Measurements from ENCODE around the gene CCDC157. TPM values are rescaled to one million over a fixed set of nuclear protein-coding genes. Genes with fewer than 3 reads are reported as not detected.

The CCDC157 gene
- total RNA-seq, 2 experiments from 2014 or later: 2.2 to 2.4 TPM

DNA sequence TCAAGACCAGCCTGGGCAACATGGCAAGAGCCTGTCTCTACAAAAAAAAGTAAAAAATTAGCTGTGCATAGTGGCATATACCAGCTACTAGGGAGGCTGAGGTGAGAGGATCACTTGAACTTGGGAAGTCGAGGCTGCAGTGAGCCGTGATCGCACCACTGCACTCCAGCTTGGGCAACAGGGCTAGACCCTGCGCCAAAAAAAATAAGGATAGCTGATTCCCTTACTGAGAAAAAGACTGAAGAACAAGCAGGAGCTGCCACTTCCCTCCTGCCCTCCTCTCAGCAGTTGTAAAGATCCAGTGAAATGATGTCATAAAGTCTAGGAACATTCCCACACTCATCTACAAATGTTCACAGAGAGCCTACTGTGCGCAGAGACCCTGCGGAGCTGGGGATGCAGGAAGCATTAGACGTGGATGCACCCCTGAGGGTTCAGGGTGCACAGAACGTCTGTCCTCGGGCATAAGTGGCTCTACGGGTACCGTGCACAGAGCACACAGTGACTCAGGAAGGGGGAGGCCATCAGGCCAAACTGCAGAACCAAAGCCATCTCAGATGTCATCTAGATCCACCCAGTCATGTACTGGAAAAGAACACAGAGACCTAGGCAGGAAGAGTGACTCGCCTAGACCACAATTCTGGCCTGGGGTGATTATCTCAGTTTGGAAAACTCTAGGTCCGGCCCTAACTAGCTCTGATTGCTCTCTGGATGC, 51.7 kb downstream of the CCDC157 start:
- no peak for DNase-seq
- ChIA-PET CTCF (interaction anchor here (0.9 to 1.6 kb wide), 3 partner anchors 17 to 121 kb away, joined by 3 to 4 read pairs (median 3); no protein-coding TSS in a partner anchor), POLR2A (interaction anchor here (0.9 kb wide), 1 partner anchor 18 kb away, joined by 3 read pairs; no protein-coding TSS in a partner anchor)
- intact Hi-C loops (cut with micrococcal nuclease): no loop called here
- H3K27me3 Mint-ChIP-seq: no peaks in the 10 kb centered on the region
- no peak overlapping the region for H3K27ac Mint-ChIP-seq
- peaks cover 19% of the 10 kb centered on the region for H3K36me3 Mint-ChIP-seq (ENCODE audit: low read depth)
- H3K4me1 Mint-ChIP-seq (ENCODE audit: low read depth): peaks cover 15% of the 10 kb centered on the region
- ATAC-seq: peak; percentile 61
- no peaks in the 10 kb centered on the region for H3K9me3 Mint-ChIP-seq
- H3K4me3 Mint-ChIP-seq: no peak overlapping the region
- TF ChIP-seq, protein P1, sequence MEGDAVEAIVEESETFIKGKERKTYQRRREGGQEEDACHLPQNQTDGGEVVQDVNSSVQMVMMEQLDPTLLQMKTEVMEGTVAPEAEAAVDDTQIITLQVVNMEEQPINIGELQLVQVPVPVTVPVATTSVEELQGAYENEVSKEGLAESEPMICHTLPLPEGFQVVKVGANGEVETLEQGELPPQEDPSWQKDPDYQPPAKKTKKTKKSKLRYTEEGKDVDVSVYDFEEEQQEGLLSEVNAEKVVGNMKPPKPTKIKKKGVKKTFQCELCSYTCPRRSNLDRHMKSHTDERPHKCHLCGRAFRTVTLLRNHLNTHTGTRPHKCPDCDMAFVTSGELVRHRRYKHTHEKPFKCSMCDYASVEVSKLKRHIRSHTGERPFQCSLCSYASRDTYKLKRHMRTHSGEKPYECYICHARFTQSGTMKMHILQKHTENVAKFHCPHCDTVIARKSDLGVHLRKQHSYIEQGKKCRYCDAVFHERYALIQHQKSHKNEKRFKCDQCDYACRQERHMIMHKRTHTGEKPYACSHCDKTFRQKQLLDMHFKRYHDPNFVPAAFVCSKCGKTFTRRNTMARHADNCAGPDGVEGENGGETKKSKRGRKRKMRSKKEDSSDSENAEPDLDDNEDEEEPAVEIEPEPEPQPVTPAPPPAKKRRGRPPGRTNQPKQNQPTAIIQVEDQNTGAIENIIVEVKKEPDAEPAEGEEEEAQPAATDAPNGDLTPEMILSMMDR (IDR thresholded peaks at IDR 0.05): no peak

DNA sequence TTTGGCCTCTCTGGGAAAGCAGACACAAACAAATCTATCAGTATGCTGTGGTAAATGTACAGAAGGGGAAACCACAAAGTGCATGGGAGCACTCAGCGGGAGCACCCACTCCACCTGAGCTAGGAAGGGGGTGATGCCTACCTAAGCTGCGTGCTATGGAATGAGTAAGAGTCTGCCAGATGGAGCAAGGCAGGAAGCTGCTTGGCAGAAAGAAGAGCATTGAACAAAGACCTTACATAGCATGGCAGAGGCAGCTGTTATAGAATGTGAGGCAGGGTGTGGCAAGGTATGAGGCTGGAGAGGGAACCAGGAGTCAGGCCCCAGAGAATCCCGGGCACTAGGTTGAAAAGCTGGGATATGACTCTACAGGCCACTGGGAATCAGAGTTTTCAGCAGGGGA, 55.0 kb downstream of the CCDC157 start:
- POLR2A ChIA-PET: interaction anchor here (0.6 to 2.1 kb wide), 5 partner anchors 12 to 22 kb away, joined by 3 to 5 read pairs (median 3); partner anchors contain the start of gene MTFP1
- H3K4me1 Mint-ChIP-seq (ENCODE audit: low read depth): peaks cover 38% of the 10 kb centered on the region
- H3K27ac Mint-ChIP-seq: peak overlapping the region; percentile 48
- peaks cover 37% of the 10 kb centered on the region for H3K36me3 Mint-ChIP-seq (ENCODE audit: low read depth)
- CTCF ChIA-PET: interaction anchor here (0.9 to 1.8 kb wide), 7 partner anchors 11 to 26 kb away, joined by 3 to 7 read pairs (median 3); partner anchors contain the start of genes RNF215 and SEC14L2
- TF ChIP-seq, protein P1 (IDR thresholded peaks at IDR 0.05): no peak
- no peaks in the 10 kb centered on the region for H3K9me3 Mint-ChIP-seq
- DNase-seq (no peak), ATAC-seq (no peak)
- H3K27me3 Mint-ChIP-seq: no peaks in the 10 kb centered on the region
- intact Hi-C loops (cut with micrococcal nuclease): no loop called here
- H3K4me3 Mint-ChIP-seq: no peak overlapping the region

DNA sequence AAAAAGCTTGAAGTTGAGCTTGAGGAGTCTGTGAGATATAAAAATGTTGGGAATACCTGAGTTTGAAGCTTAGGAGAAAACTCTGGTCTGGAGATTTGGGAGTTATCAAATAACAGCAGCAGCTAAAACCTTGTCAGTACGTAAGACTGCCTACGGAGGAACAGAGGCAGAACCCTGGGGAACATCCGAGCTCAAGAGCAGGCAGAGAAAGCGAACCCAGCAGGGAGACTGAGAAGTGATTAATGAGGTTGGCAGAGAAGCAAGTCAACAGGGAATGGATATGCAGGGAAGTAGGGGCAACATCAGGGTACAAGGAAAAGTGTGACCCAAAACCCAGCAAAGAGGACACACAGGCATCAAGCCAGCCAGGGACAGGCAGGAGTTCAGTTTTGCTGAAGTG, 56.2 kb downstream of the CCDC157 start:
- Mint-ChIP-seq H3K36me3 (ENCODE audit: low read depth) (peaks cover 43% of the 10 kb centered on the region), H3K27ac (peak overlapping the region; percentile 41), H3K4me3 (no peak overlapping the region), H3K27me3 (no peaks in the 10 kb centered on the region), H3K9me3 (no peaks in the 10 kb centered on the region), H3K4me1 (ENCODE audit: low read depth) (peaks cover 38% of the 10 kb centered on the region)
- DNase-seq (no peak), ATAC-seq (no peak)
- intact Hi-C loops (cut with micrococcal nuclease): no loop called here
- CTCF ChIA-PET: interaction anchor here (1.0 to 2.8 kb wide), 7 partner anchors 12 to 125 kb away, joined by 3 to 11 read pairs (median 4); partner anchors contain the start of genes MTFP1 and RNF215
- TF ChIP-seq, protein P1 (IDR thresholded peaks at IDR 0.05): no peak
- POLR2A ChIA-PET: interaction anchor here (1.3 to 2.8 kb wide), 3 partner anchors 11 to 21 kb away, joined by 3 to 19 read pairs (median 3); partner anchors contain the start of gene MTFP1

DNA sequence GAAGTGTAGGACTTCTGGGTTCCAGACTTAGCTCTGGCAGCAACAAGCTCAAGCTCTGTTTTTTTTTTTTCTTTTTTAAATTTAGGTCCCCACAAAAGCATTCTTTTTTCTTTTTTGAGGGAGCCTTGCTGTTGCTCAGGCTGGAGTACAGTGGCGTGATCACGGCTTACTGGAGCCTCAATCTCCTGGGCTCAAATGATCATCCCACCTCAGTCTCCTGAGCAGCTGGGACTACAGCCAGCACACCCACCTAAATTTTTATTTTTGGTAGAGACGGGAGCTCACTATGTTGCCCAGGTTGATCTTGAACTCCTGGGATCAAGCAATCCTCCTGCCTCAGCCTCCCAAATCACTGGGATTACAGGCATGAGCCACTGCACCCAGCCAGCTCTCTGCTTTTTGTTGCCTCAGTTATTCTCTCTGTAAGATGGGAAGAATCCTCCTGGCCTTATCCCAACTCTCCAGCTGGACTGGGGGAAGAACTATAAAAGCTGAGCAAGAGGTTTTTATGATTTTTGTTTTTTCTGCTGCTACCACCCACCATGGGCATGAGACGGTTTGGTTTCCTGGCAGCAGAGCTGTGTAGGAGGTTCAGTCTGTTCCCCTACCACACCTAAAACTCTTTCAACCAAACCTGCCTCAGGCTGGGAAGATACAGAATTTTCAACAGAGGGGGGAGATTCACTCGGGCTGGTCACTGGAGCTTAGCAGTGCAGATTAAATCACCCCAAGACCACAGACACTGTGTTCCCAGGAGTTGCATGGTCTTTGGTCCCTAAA, 57.1 kb downstream of the CCDC157 start:
- H3K36me3 Mint-ChIP-seq (ENCODE audit: low read depth): peaks cover 53% of the 10 kb centered on the region
- ATAC-seq: peak; percentile 53
- no peaks in the 10 kb centered on the region for H3K9me3 Mint-ChIP-seq
- POLR2A ChIA-PET: interaction anchor here (0.8 to 2.8 kb wide), 5 partner anchors 10 to 71 kb away, joined by 3 to 19 read pairs (median 4); partner anchors contain the start of gene MTFP1
- DNase-seq: no peak
- H3K4me3 Mint-ChIP-seq: no peak overlapping the region
- CTCF ChIA-PET: interaction anchor here (0.7 to 2.8 kb wide), 8 partner anchors 8 to 128 kb away, joined by 3 to 11 read pairs (median 4); partner anchors contain the start of genes MTFP1 and RNF215
- TF ChIP-seq, protein P1 (IDR thresholded peaks at IDR 0.05): no peak
- intact Hi-C loops (cut with micrococcal nuclease): no loop called here
- peaks cover 35% of the 10 kb centered on the region for H3K4me1 Mint-ChIP-seq (ENCODE audit: low read depth)
- no peaks in the 10 kb centered on the region for H3K27me3 Mint-ChIP-seq
- H3K27ac Mint-ChIP-seq: peak overlapping the region; percentile 79

Measured in activated CD8-positive, alpha-beta T cell treated with anti-CD3 and anti-CD28 coated beads for 36 hours (primary cell).